Measurements from ENCODE around the gene PRPF40B. TPM values are rescaled to one million over a fixed set of nuclear protein-coding genes. Genes with fewer than 3 reads are reported as not detected.
A peak's percentile ranks its signal among the peaks of the same experiment; 100 is the strongest.

The PRPF40B gene
- total RNA-seq, 1 donor from 2014 or later = 15.1 TPM

GRCh38 chr12:49582201-49582600 lies 41.2 kb upstream of the PRPF40B start:
- Mint-ChIP-seq H3K4me1 (ENCODE audit: low read depth) (peaks cover 59% of the 10 kb centered on the region), H3K36me3 (ENCODE audit: low read depth) (no peaks in the 10 kb centered on the region), H3K27ac (ENCODE audit: unreplicated experiment) (peak overlapping the region; percentile 54), H3K27me3 (ENCODE audit: low read depth) (no peaks in the 10 kb centered on the region), H3K4me3 (ENCODE audit: unreplicated experiment) (no peak overlapping the region), H3K9me3 (ENCODE audit: low read depth) (no peaks in the 10 kb centered on the region)
- TF ChIP-seq CTCF (IDR thresholded peaks at IDR 0.05) = no peak
- no peak for DNase-seq (ENCODE audit: low spot score)

GRCh38 chr12:49582850-49583249 lies 40.5 kb upstream of the PRPF40B start:
- no peaks in the 10 kb centered on the region for H3K27me3 Mint-ChIP-seq (ENCODE audit: low read depth)
- H3K27ac Mint-ChIP-seq (ENCODE audit: unreplicated experiment) = peak overlapping the region; percentile 80
- no peaks in the 10 kb centered on the region for H3K9me3 Mint-ChIP-seq (ENCODE audit: low read depth)
- H3K4me3 Mint-ChIP-seq (ENCODE audit: unreplicated experiment) = no peak overlapping the region
- no peak for DNase-seq (ENCODE audit: low spot score)
- H3K4me1 Mint-ChIP-seq (ENCODE audit: low read depth) = peaks cover 59% of the 10 kb centered on the region
- no peaks in the 10 kb centered on the region for H3K36me3 Mint-ChIP-seq (ENCODE audit: low read depth)
- no peak for TF ChIP-seq CTCF (IDR thresholded peaks at IDR 0.05)

- DNase-seq (ENCODE audit: low spot score) = no peak
Observed at GRCh38 chr12:49583366-49584094, 39.8 kb upstream of the PRPF40B start.

GRCh38 chr12:49584591-49584990 lies 38.8 kb upstream of the PRPF40B start:
- Mint-ChIP-seq H3K27me3 (ENCODE audit: low read depth) (no peaks in the 10 kb centered on the region), H3K4me1 (ENCODE audit: low read depth) (peaks cover 66% of the 10 kb centered on the region), H3K4me3 (ENCODE audit: unreplicated experiment) (no peak overlapping the region), H3K27ac (ENCODE audit: unreplicated experiment) (no peak overlapping the region), H3K9me3 (ENCODE audit: low read depth) (no peaks in the 10 kb centered on the region), H3K36me3 (ENCODE audit: low read depth) (peaks cover 2% of the 10 kb centered on the region)
- no peak for TF ChIP-seq CTCF (IDR thresholded peaks at IDR 0.05)
- DNase-seq (ENCODE audit: low spot score) = no peak

More at GRCh38 chr12:49583366-49584094, 39.8 kb upstream of the PRPF40B start:
- Mint-ChIP-seq H3K27me3 (ENCODE audit: low read depth) (no peaks in the 10 kb centered on the region), H3K36me3 (ENCODE audit: low read depth) (no peaks in the 10 kb centered on the region), H3K27ac (ENCODE audit: unreplicated experiment) (peak overlapping the region; percentile 80), H3K4me3 (ENCODE audit: unreplicated experiment) (no peak overlapping the region), H3K9me3 (ENCODE audit: low read depth) (no peaks in the 10 kb centered on the region), H3K4me1 (ENCODE audit: low read depth) (peaks cover 59% of the 10 kb centered on the region)
- no peak for TF ChIP-seq CTCF (IDR thresholded peaks at IDR 0.05)

- Mint-ChIP-seq H3K27me3 (ENCODE audit: low read depth) (no peaks in the 10 kb centered on the region), H3K9me3 (ENCODE audit: low read depth) (peaks cover 3% of the 10 kb centered on the region), H3K27ac (ENCODE audit: unreplicated experiment) (peak overlapping the region; percentile 37), H3K4me1 (ENCODE audit: low read depth) (peaks cover 66% of the 10 kb centered on the region), H3K4me3 (ENCODE audit: unreplicated experiment) (peak overlapping the region; percentile 19), H3K36me3 (ENCODE audit: low read depth) (peaks cover 2% of the 10 kb centered on the region)
- no peak for DNase-seq (ENCODE audit: low spot score)
- no peak for TF ChIP-seq CTCF (IDR thresholded peaks at IDR 0.05)
Observed at GRCh38 chr12:49585477-49586459, 37.6 kb upstream of the PRPF40B start.

Measured in chondrocyte (in vitro differentiated cells).